BLaER1 treated with 17β-estradiol and CSF1 and Interleukin-3, amounts not matched to agents 10 nM and 100 nM (cell line): ENCODE results near the gene PPM1B.

Experiments
- H3K27ac ChIP-seq, 11 experiments: shearing (Covaris generic); formaldehyde crosslinking; 2 replicates each; pipeline ENCODE4 v1.8.1; 2022
- H3K27me3 ChIP-seq, 11 experiments: shearing (Covaris generic); formaldehyde crosslinking; 2 replicates each; pipeline ENCODE4 v1.8.1; 2022
- H3K36me3 ChIP-seq, 11 experiments: shearing (Covaris generic); formaldehyde crosslinking; 2 replicates each; pipeline ENCODE4 v1.8.1; 2022
- H3K4me1 ChIP-seq, 10 experiments: shearing (Covaris generic); formaldehyde crosslinking; 2 replicates each; pipeline ENCODE4 v1.8.1; 2022
- H3K4me2 ChIP-seq, 11 experiments: shearing (Covaris generic); formaldehyde crosslinking; 2 replicates each; pipeline ENCODE4 v1.8.1; 2022
- H3K4me3 ChIP-seq, 10 experiments: shearing (Covaris generic); formaldehyde crosslinking; 2 replicates each; pipeline ENCODE4 v1.8.1; 2022
- H3K9ac ChIP-seq, 11 experiments: shearing (Covaris generic); formaldehyde crosslinking; 2 replicates each; pipeline ENCODE4 v1.8.1; 2022
- H3K9me3 ChIP-seq, 11 experiments: shearing (Covaris generic); formaldehyde crosslinking; replicated peaks in 1 of 11; 2 replicates each; pipeline ENCODE4 v1.8.1; 2022
- H4K20me1 ChIP-seq, 11 experiments: shearing (Covaris generic); formaldehyde crosslinking; 2 replicates each; pipeline ENCODE4 v1.8.1; 2022
- Cebpa-rat ChIP-seq, 11 experiments: shearing (Covaris generic); IDR thresholded peaks; 2 replicates each; pipeline ENCODE4 v1.8.1; 2022

PPM1B gene

DNA sequence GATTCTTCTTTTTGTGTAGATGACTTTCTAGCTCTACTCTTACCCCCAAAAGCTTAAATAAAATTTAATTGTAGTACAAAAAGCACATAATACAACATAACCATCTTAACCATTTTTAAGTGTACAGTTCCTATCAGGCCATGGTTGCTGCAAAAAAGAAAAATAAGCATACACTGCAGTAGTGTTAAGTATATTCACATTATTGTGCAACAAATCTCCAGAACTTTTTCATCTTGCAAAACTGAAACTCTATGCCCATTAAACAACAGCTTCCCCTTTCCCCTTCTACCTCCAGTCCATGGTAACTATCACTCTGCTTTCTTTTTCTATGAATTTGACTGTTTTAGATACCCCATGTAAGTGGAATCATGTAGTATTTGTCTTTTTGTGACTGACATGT, 18.1 kb downstream of the PPM1B start:
- H3K9ac ChIP-seq = peak overlapping the region in 1 of 11 experiments; percentile 13; a peak in 1 of 22 replicates
- H4K20me1 ChIP-seq = peaks cover 4 to 90% (median 45%) of the 10 kb centered on the region in 11 experiments; a peak in 15 of 22 replicates
- peaks cover 11 to 91% (median 61%) of the 10 kb centered on the region in 10 experiments for H3K4me1 ChIP-seq
- TF ChIP-seq Cebpa-rat (IDR thresholded peaks at IDR 0.05) = peak in 4 of 11 experiments; percentile 25 to 87 (median 56); a peak in 6 of 22 replicates
- no peak overlapping the region for H3K4me3 ChIP-seq
- no peaks in the 10 kb centered on the region for H3K27me3 ChIP-seq
- H3K9me3 ChIP-seq = peaks cover 0 to 19% (median 15%) of the 10 kb centered on the region in 11 experiments; a peak in 16 of 22 replicates
- peak overlapping the region in 8 of 11 experiments; percentile 14 to 69 (median 39); a peak in 14 of 22 replicates for H3K27ac ChIP-seq
- H3K36me3 ChIP-seq = peaks cover 0 to 34% (median 19%) of the 10 kb centered on the region in 11 experiments; a peak in 17 of 22 replicates
- H3K4me2 ChIP-seq = peak overlapping the region in 7 of 11 experiments; percentile 10 to 87 (median 63); a peak in 13 of 22 replicates

DNA sequence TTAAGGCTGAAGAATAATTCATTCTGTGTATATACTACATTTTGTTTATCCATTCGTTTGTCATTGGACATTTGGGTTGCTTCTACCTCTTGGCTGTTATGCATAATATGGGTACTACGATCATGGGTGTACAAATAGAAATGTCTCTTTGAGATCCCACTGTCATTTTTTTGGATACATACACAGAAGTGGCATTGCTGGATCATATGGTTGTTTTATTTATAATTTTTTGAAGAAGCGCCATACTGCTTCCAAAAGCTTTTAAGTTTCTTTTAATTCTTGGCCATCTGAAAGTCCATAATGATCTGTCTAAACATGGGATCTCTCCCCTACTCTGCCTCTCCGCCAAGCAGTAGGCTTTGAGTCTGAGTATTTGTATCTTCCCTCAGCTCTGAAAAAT, 18.6 kb downstream of the PPM1B start:
- Histone ChIP-seq H4K20me1 (peaks cover 4 to 90% (median 45%) of the 10 kb centered on the region in 11 experiments; a peak in 15 of 22 replicates), H3K36me3 (peaks cover 0 to 29% (median 17%) of the 10 kb centered on the region in 11 experiments; a peak in 17 of 22 replicates), H3K4me2 (peak overlapping the region in 7 of 11 experiments; percentile 10 to 87 (median 63); a peak in 13 of 22 replicates), H3K9ac (no peak overlapping the region), H3K27ac (peak overlapping the region in 8 of 11 experiments; percentile 14 to 69 (median 38); a peak in 13 of 22 replicates), H3K4me1 (peaks cover 12 to 96% (median 63%) of the 10 kb centered on the region in 10 experiments), H3K9me3 (peaks cover 0 to 19% (median 15%) of the 10 kb centered on the region in 11 experiments; a peak in 16 of 22 replicates), H3K4me3 (no peak overlapping the region), H3K27me3 (no peaks in the 10 kb centered on the region)
- no peak for TF ChIP-seq Cebpa-rat (IDR thresholded peaks at IDR 0.05)

DNA sequence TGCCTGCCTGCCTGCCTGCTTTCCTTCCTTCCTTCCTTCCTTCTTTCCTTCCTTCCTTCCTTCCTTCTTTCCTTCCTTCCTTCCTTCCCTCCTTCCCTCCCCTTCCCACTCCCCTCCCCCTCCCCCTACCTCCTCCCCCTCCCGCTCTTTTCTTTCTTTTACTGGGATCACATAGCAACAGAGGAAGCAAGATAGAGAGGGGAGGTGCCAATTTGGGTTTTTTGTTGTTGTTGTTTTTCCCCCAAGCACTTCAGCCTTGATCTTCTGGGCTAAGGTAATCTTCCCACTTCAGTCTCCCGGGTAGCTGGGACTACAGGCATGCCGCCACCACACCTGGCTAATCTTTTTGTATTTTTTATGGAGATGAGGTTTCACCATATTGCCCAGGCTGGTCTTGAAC, 20.0 kb downstream of the PPM1B start:
- peaks cover 0 to 17% (median 15%) of the 10 kb centered on the region in 11 experiments; a peak in 16 of 22 replicates for H3K9me3 ChIP-seq
- peaks cover 12 to 93% (median 61%) of the 10 kb centered on the region in 10 experiments for H3K4me1 ChIP-seq
- H4K20me1 ChIP-seq = peaks cover 0 to 90% (median 44%) of the 10 kb centered on the region in 11 experiments; a peak in 15 of 22 replicates
- H3K36me3 ChIP-seq = peaks cover 0 to 31% (median 20%) of the 10 kb centered on the region in 11 experiments; a peak in 17 of 22 replicates
- no peak overlapping the region for H3K9ac ChIP-seq
- H3K27me3 ChIP-seq = no peaks in the 10 kb centered on the region
- no peak for TF ChIP-seq Cebpa-rat (IDR thresholded peaks at IDR 0.05)
- H3K4me3 ChIP-seq = no peak overlapping the region
- peak overlapping the region in 5 of 11 experiments; percentile 27 to 69 (median 46); a peak in 7 of 22 replicates for H3K27ac ChIP-seq
- H3K4me2 ChIP-seq = peak overlapping the region in 5 of 11 experiments; percentile 16 to 76 (median 32); a peak in 5 of 22 replicates

DNA sequence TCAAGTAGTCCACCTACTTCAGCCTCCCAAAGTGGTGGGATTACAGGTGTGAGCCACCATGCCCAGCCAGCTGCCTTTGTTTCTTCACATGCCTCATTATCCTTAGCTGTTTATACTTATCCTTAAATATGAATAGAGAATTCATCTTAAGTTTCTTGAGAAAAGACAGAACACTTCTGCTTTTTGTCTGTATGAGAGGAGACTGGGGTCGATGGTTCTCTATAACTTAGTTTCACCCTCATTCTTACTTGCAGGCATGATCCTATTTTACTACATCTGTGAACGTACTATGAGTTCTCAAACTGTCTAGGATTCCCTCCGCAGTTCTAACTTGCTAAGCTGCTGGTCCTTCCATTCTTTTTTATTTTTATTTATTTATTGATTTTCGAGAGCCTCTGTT, 20.4 kb downstream of the PPM1B start:
- Histone ChIP-seq H3K27me3 (no peaks in the 10 kb centered on the region), H3K4me1 (peaks cover 12 to 88% (median 57%) of the 10 kb centered on the region in 10 experiments), H3K36me3 (peaks cover 2 to 35% (median 22%) of the 10 kb centered on the region in 11 experiments; a peak in 16 of 22 replicates), H4K20me1 (peaks cover 0 to 90% (median 46%) of the 10 kb centered on the region in 11 experiments; a peak in 15 of 22 replicates), H3K27ac (peak overlapping the region in 5 of 11 experiments; percentile 27 to 60 (median 39); a peak in 7 of 22 replicates), H3K4me2 (peak overlapping the region in 4 of 11 experiments; percentile 30 to 76 (median 44); a peak in 5 of 22 replicates), H3K4me3 (no peak overlapping the region), H3K9me3 (peaks cover 0 to 21% (median 15%) of the 10 kb centered on the region in 11 experiments; a peak in 16 of 22 replicates), H3K9ac (no peak overlapping the region)
- TF ChIP-seq Cebpa-rat (IDR thresholded peaks at IDR 0.05) = no peak

DNA sequence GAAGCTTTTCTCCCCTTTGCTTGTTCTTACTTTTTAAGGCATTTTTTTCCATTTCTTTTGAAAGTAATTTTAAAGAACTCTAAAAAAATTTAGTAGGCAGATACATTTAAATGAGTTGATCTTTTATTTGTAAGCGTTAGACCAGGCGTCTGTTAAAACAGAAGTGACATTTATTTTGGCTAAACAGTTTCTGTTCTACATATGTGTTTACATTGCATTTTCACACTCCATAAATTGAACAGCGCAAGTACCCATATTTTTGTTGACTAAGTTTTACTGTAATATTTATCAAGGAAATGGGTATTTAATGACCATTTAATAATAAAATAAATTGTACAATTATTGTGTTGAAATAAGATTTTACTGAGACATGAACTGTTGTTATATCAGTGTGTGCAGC, 21.9 kb downstream of the PPM1B start:
- H3K36me3 ChIP-seq = peaks cover 14 to 50% (median 36%) of the 10 kb centered on the region in 11 experiments; a peak in 21 of 22 replicates
- H3K4me1 ChIP-seq = peaks cover 12 to 74% (median 53%) of the 10 kb centered on the region in 10 experiments
- H3K4me3 ChIP-seq = no peak overlapping the region
- TF ChIP-seq Cebpa-rat (IDR thresholded peaks at IDR 0.05) = no peak
- H4K20me1 ChIP-seq = peaks cover 0 to 89% (median 51%) of the 10 kb centered on the region in 11 experiments; a peak in 14 of 22 replicates
- peak overlapping the region in 6 of 11 experiments; percentile 24 to 55 (median 48); a peak in 8 of 22 replicates for H3K4me2 ChIP-seq
- H3K27ac ChIP-seq = 0 out of 22 replicates have a peak overlapping the region, but pooled peaks of 1 of the 11 experiments have one; percentile 9
- H3K27me3 ChIP-seq = no peaks in the 10 kb centered on the region
- peaks cover 0 to 32% (median 17%) of the 10 kb centered on the region in 11 experiments; a peak in 16 of 22 replicates for H3K9me3 ChIP-seq
- no peak overlapping the region for H3K9ac ChIP-seq

DNA sequence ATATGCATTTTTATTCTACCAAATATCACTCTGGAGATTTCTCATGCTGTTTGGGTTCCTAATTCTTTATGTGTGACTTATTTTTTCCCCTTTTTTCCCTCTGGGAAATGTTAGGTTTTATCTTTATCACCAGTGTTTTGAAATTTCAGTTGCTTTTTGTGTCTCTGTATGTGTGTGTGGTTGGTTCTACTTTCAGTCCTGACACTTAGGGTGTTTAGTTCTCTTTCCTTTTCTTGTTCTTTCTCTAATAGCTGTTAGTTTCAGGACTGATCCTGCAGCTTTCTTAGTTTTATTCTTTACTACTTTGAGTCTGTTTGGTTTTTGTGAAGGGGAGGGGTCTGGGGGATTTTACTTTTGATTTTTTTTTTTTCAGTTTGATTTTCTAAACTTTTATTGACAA, 23.1 kb downstream of the PPM1B start:
- H4K20me1 ChIP-seq = peaks cover 0 to 88% (median 56%) of the 10 kb centered on the region in 11 experiments; a peak in 14 of 22 replicates
- H3K27ac ChIP-seq = peak overlapping the region in 3 of 11 experiments; percentile 15 to 26 (median 21); a peak in 3 of 22 replicates
- TF ChIP-seq Cebpa-rat (IDR thresholded peaks at IDR 0.05) = no peak
- H3K27me3 ChIP-seq = no peaks in the 10 kb centered on the region
- no peak overlapping the region for H3K4me3 ChIP-seq
- peak overlapping the region in 1 of 11 experiments; percentile 48; a peak in 2 of 22 replicates for H3K9ac ChIP-seq
- peak overlapping the region; percentile 15 to 55 (median 41); a peak in 18 of 22 replicates for H3K4me2 ChIP-seq
- peaks cover 12 to 62% (median 45%) of the 10 kb centered on the region in 10 experiments for H3K4me1 ChIP-seq
- H3K36me3 ChIP-seq = peaks cover 17 to 54% (median 42%) of the 10 kb centered on the region in 11 experiments; a peak in 21 of 22 replicates
- H3K9me3 ChIP-seq = peaks cover 0 to 32% (median 17%) of the 10 kb centered on the region in 11 experiments; a peak in 16 of 22 replicates

DNA sequence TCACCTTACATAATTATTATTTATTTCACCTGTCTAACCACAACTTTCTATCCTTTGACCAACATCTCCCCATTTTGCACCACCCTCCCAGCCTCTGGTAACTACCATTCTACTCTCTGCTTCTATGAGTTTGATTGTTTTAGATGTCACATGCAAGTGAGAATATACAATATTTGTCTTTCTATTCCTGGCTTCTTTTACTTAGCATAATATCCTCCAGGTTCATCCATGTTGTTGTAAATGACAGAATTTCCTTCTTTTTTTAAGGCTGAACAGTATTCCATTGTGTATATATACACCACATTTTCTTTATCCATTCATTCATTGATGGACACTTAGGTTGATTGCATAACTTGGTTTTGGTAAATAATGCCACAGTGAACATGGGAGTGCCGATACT, 24.0 kb downstream of the PPM1B start:
- Histone ChIP-seq H3K4me1 (peaks cover 12 to 53% (median 37%) of the 10 kb centered on the region in 10 experiments), H3K4me3 (no peak overlapping the region)

DNA sequence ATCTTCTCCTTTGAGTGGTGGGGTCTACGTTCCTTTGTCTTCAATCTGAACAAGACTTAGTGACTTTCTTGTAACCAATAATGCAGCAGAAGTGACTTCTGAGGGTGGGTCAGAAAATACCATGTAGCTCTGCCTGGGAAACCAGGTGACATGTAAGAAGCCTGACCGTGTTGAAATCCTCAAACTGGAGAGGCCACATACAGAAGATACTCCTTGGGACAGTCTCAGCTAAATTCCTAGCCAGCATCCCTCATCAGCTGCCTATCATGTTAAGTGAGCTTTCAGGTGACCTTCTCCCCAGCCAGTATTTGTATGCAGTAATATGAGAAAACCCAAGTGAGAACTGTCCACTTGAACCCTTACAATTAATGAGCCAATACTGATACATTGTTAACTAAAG, 27.0 kb downstream of the PPM1B start:
- Histone ChIP-seq H3K4me3 (no peak overlapping the region), H4K20me1 (peaks cover 0 to 99% (median 66%) of the 10 kb centered on the region in 11 experiments; a peak in 16 of 22 replicates), H3K9ac (no peak overlapping the region), H3K27ac (no peak overlapping the region), H3K9me3 (peaks cover 0 to 21% (median 4%) of the 10 kb centered on the region in 11 experiments; a peak in 9 of 22 replicates), H3K27me3 (no peaks in the 10 kb centered on the region), H3K4me1 (peaks cover 12 to 24% (median 16%) of the 10 kb centered on the region in 10 experiments), H3K36me3 (peaks cover 20 to 68% (median 48%) of the 10 kb centered on the region in 11 experiments; a peak in 21 of 22 replicates), H3K4me2 (no peak overlapping the region)
- no peak for TF ChIP-seq Cebpa-rat (IDR thresholded peaks at IDR 0.05)

More for the DNA sequence above, 24.0 kb downstream of the PPM1B start:
- Histone ChIP-seq H3K27ac (no peak overlapping the region), H3K9ac (no peak overlapping the region), H4K20me1 (peaks cover 0 to 88% (median 61%) of the 10 kb centered on the region in 11 experiments; a peak in 14 of 22 replicates), H3K36me3 (peaks cover 17 to 53% (median 46%) of the 10 kb centered on the region in 11 experiments; a peak in 21 of 22 replicates), H3K27me3 (no peaks in the 10 kb centered on the region), H3K4me2 (peak overlapping the region in 1 of 11 experiments; percentile 55; a peak in 1 of 22 replicates), H3K9me3 (peaks cover 0 to 26% (median 11%) of the 10 kb centered on the region in 11 experiments; a peak in 16 of 22 replicates)
- TF ChIP-seq Cebpa-rat (IDR thresholded peaks at IDR 0.05) = no peak
